Endothelial cell of umbilical vein (primary cell): ENCODE results near the gene PGGHG. TPM values are rescaled to one million over a fixed set of nuclear protein-coding genes. Genes with fewer than 3 reads are reported as not detected.

Experiments used
- BruUV-seq: library from RNA; stranded (reverse); fragments of 400-500 nt; replicated peaks from 2 replicates; lab custom pipeline; 2021; lab: Mats Ljungman, UMichigan
- CTCF ChIA-PET: fragments of 300-600, 350-600 bp; sonication (Branson Sonifier 250); formaldehyde crosslinking; loops from one replicate; lab custom pipeline; 2021; ENCODE audit warnings: antibody characterized with exemption, inconsistent platforms; lab: Charles Lee
- POLR2A ChIA-PET: fragments of 300-600, 350-600 bp; sonication (Branson Sonifier 250); formaldehyde crosslinking; loops from one replicate; lab custom pipeline; 2021; ENCODE audit warnings: antibody characterized with exemption, inconsistent platforms; lab: Charles Lee
- DNase-seq: peaks from one replicate; pipeline ENCODE4 v3.0.0-alpha.2; 2011; ENCODE audit warnings: low read depth, low spot score
- FAIRE-seq: peaks from 2 replicates; lab custom pipeline; 2011; peaks lifted over from hg19 to GRCh38; lab: Jason Lieb, UNC
- H2AFZ ChIP-seq: 2 replicates; pipeline ENCODE4 v1.6.0; 2012; ENCODE audit warnings: low read depth, low read length, control low read depth, inconsistent platforms
- H3K27ac ChIP-seq: 2 replicates; pipeline ENCODE4 v1.5.1; 2011; ENCODE audit warnings: low read depth, mild to moderate bottlenecking, control low read depth, low read length, moderate library complexity; ENCODE audit not compliant: insufficient read depth
- H3K27me3 ChIP-seq, 2 experiments: 2 replicates each; pipeline versions ENCODE4 v1.6.0 to v1.6.1; 2011; ENCODE audit warnings: low read length in 2 of 2, mixed read lengths in 1 of 2; ENCODE audit not compliant: control insufficient read depth in 2 of 2, insufficient read depth in 2 of 2
- H3K36me3 ChIP-seq, 2 experiments: 2 replicates in 1 of 2; 3 replicates in 1 of 2; pipeline ENCODE4 v1.5.1; 2011; ENCODE audit warnings: low read length in 2 of 2, mild to moderate bottlenecking in 1 of 2, moderate library complexity in 1 of 2; ENCODE audit not compliant: control insufficient read depth in 2 of 2, insufficient read depth in 2 of 2; ENCODE audit errors: extremely low read depth in 1 of 2
- H3K4me1 ChIP-seq: 3 replicates; pipeline ENCODE4 v1.5.1; 2011; ENCODE audit warnings: mild to moderate bottlenecking, low read length; ENCODE audit not compliant: control insufficient read depth, insufficient read depth; ENCODE audit errors: extremely low read depth
- H3K4me2 ChIP-seq: 2 replicates; pipeline ENCODE4 v1.6.1; 2011; ENCODE audit warnings: low read length, control low read depth, mixed read lengths; ENCODE audit not compliant: insufficient read depth
- H3K4me3 ChIP-seq, 3 experiments: fragments of 200-600 bp in 1 of 3; sonication (generic), shearing (Covaris generic) in 1 of 3; replicated peaks in 1 of 3; 2 replicates each; pipeline ENCODE4 v1.5.1; 2011 to 2016; ENCODE audit warnings: control low read depth in 3 of 3, low read length in 3 of 3, mild to moderate bottlenecking in 2 of 3, inconsistent platforms in 1 of 3, low read depth in 1 of 3, moderate library complexity in 1 of 3; ENCODE audit not compliant: insufficient read depth in 1 of 3
- H3K79me2 ChIP-seq: 2 replicates; pipeline ENCODE4 v1.6.0; 2012; ENCODE audit warnings: low read length, inconsistent platforms; ENCODE audit not compliant: control insufficient read depth, insufficient read depth
- H3K9ac ChIP-seq: replicated peaks from 2 replicates; pipeline ENCODE3; 2011; ENCODE audit warnings: low read length, control low read depth; ENCODE audit not compliant: insufficient read depth; ENCODE audit errors: extremely low read depth
- H3K9me1 ChIP-seq: replicated peaks from 3 replicates; pipeline ENCODE4 v1.6.0; 2011; ENCODE audit warnings: mild to moderate bottlenecking, low read length; ENCODE audit not compliant: control insufficient read depth, insufficient read depth; ENCODE audit errors: extremely low read depth
- H3K9me3 ChIP-seq: replicated peaks from 2 replicates; pipeline ENCODE4 v1.5.1; 2012; ENCODE audit warnings: low read length, inconsistent platforms; ENCODE audit not compliant: control insufficient read depth, insufficient read depth
- H4K20me1 ChIP-seq: replicated peaks from 2 replicates; pipeline ENCODE3; 2011; ENCODE audit warnings: mild to moderate bottlenecking, low read length; ENCODE audit not compliant: control insufficient read depth, insufficient read depth; ENCODE audit errors: extremely low read depth
- EZH2 ChIP-seq: IDR thresholded peaks from 2 replicates; pipeline ENCODE4 v1.6.1; 2012; ENCODE audit warnings: borderline replicate concordance, low read depth, mild to moderate bottlenecking, moderate library complexity, low read length, inconsistent platforms; ENCODE audit not compliant: severe bottlenecking
- FOS ChIP-seq: IDR thresholded peaks from 2 replicates; pipeline ENCODE4 v1.6.1; 2011; ENCODE audit warnings: mild to moderate bottlenecking, low read length, moderate library complexity, borderline replicate concordance; ENCODE audit not compliant: insufficient read depth
- GATA2 ChIP-seq: IDR thresholded peaks from 2 replicates; pipeline ENCODE4 v1.7.0; 2011; ENCODE audit warnings: low read depth, mild to moderate bottlenecking, moderate library complexity, mixed read lengths, low read length; ENCODE audit not compliant: insufficient read length, insufficient read depth
- JUN ChIP-seq: IDR thresholded peaks from 2 replicates; pipeline ENCODE4 v1.6.1; 2011; ENCODE audit warnings: borderline replicate concordance, low read depth; ENCODE audit not compliant: insufficient read length, insufficient read depth
- MYC ChIP-seq: IDR thresholded peaks from one replicate; pipeline ENCODE4 v1.6.1; 2011; ENCODE audit warnings: mild to moderate bottlenecking, low read depth, low read length
- POLR2A ChIP-seq: IDR thresholded peaks from 2 replicates; pipeline ENCODE4 v1.6.1; 2012; ENCODE audit warnings: low read depth, mild to moderate bottlenecking, control low read depth, low read length
- POLR2AphosphoS5 ChIP-seq: IDR thresholded peaks from 2 replicates; pipeline ENCODE4 v1.6.1; 2012; ENCODE audit warnings: low read depth, mild to moderate bottlenecking, control low read depth, low read length, moderate library complexity; ENCODE audit not compliant: insufficient read depth
- dilution Hi-C: fragments of 300-500 bp; cut with MboI; formaldehyde crosslinking; loops from one replicate; pipeline ENCODE4 v1.15.0; 2019; ENCODE audit warnings: low sequenced_read_pairs; ENCODE audit not compliant: extremely low pct_ligation_motif_present
- intact Hi-C: fragments of 100-400 bp; cut with micrococcal nuclease; formaldehyde crosslinking; loops from one replicate; pipeline ENCODE4 v1.10.0; 2022
- polyA plus RNA-seq, 4 experiments: library from polyadenylated mRNA; depleted of rRNA in 3 of 4; stranded (reverse) in 3 of 4; unstranded in 1 of 4; fragments of >200 nt; gene quantifications; 2 replicates each; pipeline versions ENCODE4 v1.2.1 to v1.2.3, GENCODE V29; 2011 to 2012; ENCODE audit warnings: missing spikeins in 1 of 4
- total RNA-seq: library from RNA; stranded (reverse); gene quantifications from 2 replicates; pipeline ENCODE4 v1.2.3, GENCODE V29; 2021
- TF ChIP-seq, protein P1 (sequence below), 2 donors: IDR thresholded peaks; 1 replicate in 1 of 2; 2 replicates in 1 of 2; pipeline ENCODE4 v1.5.1; 2011; ENCODE audit warnings: low read length in 2 of 2, mild to moderate bottlenecking in 2 of 2, moderate library complexity in 2 of 2, control low read depth in 1 of 2, inconsistent platforms in 1 of 2, low read depth in 1 of 2; ENCODE audit not compliant: insufficient read depth in 1 of 2; ENCODE audit errors: extremely low read depth in 1 of 2
- TF ChIP-seq, protein P2 (sequence below): IDR thresholded peaks from 2 replicates; pipeline ENCODE4 v1.6.1; 2011; ENCODE audit not compliant: insufficient read depth, insufficient read length

PGGHG gene
- total and polyA plus RNA-seq, 2 donors (not counting 3 experiments of a cell fraction or from before 2014, with no cell fraction given), result 31.6 to 42.4 TPM

DNA sequence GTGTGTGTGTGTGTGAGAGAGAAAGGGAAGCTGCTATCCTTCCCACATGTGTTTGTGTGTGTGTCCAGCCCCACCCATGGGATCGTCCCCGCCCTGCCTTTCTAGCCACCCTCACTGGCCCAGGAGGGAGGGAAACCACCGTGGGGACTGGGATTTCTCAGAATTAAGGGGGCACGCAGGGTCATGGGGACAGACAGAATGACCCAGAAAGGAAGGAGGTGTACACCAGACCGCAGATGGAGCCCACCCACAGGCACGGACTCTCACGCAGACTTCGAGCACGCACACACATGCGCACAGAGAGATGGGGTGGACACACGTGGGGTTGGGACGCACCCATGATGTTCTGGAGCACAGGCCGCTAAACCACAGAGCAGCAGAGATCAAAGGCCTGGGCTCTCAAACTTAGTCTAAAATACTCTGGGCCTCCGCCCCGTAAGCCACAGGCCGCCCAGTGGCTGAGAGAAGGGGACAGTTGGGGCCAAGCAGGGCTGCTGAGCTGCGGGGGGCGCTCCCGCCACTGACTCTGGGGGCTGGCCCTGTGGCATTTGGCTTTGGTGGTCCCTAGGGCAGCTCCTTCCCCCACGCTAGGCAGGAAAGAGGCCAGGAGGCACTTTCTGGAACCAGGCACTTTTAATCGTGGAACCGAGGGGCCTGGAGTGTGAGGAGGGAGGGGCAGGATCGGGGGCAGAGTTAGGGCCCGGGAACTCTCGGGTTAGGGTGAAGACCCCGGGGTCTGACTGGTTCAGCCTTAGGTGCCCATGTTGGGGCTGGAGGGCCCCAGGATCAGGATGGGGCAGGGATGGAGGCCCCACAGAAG lies 8.9 kb downstream of the PGGHG start:
- no peak overlapping the region for H3K4me2 ChIP-seq
- no peaks in the 10 kb centered on the region for H3K9me1 ChIP-seq
- no peak overlapping the region for H3K27ac ChIP-seq
- H3K9me3 ChIP-seq, result no peaks in the 10 kb centered on the region
- no TSS peak for BruUV-seq
- H3K9ac ChIP-seq, result no peak overlapping the region
- TF ChIP-seq MYC (no peak), FOS (no peak), POLR2AphosphoS5 (no peak), GATA2 (no peak), JUN (no peak), POLR2A (no peak), EZH2 (no peak)
- TF ChIP-seq, protein P1, sequence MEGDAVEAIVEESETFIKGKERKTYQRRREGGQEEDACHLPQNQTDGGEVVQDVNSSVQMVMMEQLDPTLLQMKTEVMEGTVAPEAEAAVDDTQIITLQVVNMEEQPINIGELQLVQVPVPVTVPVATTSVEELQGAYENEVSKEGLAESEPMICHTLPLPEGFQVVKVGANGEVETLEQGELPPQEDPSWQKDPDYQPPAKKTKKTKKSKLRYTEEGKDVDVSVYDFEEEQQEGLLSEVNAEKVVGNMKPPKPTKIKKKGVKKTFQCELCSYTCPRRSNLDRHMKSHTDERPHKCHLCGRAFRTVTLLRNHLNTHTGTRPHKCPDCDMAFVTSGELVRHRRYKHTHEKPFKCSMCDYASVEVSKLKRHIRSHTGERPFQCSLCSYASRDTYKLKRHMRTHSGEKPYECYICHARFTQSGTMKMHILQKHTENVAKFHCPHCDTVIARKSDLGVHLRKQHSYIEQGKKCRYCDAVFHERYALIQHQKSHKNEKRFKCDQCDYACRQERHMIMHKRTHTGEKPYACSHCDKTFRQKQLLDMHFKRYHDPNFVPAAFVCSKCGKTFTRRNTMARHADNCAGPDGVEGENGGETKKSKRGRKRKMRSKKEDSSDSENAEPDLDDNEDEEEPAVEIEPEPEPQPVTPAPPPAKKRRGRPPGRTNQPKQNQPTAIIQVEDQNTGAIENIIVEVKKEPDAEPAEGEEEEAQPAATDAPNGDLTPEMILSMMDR (IDR thresholded peaks at IDR 0.05; ENCODE audit: extremely low read depth in 1 of 2, insufficient read depth in 1 of 2, low read depth in 1 of 2, low read length in 2 of 2), result no peak
- TF ChIP-seq, protein P2, sequence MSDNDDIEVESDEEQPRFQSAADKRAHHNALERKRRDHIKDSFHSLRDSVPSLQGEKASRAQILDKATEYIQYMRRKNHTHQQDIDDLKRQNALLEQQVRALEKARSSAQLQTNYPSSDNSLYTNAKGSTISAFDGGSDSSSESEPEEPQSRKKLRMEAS, result no peak
- no peak overlapping the region for H3K4me3 ChIP-seq
- H2AFZ ChIP-seq, result no peak overlapping the region
- POLR2A ChIA-PET, result no interaction called here
- no peak for DNase-seq
- no peaks in the 10 kb centered on the region for H3K4me1 ChIP-seq
- H3K79me2 ChIP-seq, result no peaks in the 10 kb centered on the region
- dilution Hi-C loops (no loop called here), intact Hi-C loops (no loop called here)
- FAIRE-seq, result no peak
- CTCF ChIA-PET, result no interaction called here
- H4K20me1 ChIP-seq, result no peaks in the 10 kb centered on the region
- peaks cover 0 to 8% of the 10 kb centered on the region in 2 experiments for H3K36me3 ChIP-seq
- peaks cover 3 to 8% of the 10 kb centered on the region in 2 experiments for H3K27me3 ChIP-seq
